NCI-H146 treated with DMSO at 0.1 percent for 48 hours (cell line): Measurements from ENCODE around the gene ZNF749.

Experiments used
- DNase-seq: peaks from one replicate; lab custom pipeline; 2025; ENCODE audit not compliant: unreplicated experiment; lab: John Stamatoyannopoulos, UW

ZNF749 gene

GRCh38 chr19:57435062-57435978 is at the start of gene ZNF749:
Gene ZNF749, plus strand, starts transcription at chr19:57435325. Its CDS starts 254 bp downstream, at chr19:57435579.
- DNase-seq = peak; percentile 97

- no peak for DNase-seq
Measured at GRCh38 chr19:57389194-57389729, 45.9 kb upstream of the ZNF749 start.

DNA sequence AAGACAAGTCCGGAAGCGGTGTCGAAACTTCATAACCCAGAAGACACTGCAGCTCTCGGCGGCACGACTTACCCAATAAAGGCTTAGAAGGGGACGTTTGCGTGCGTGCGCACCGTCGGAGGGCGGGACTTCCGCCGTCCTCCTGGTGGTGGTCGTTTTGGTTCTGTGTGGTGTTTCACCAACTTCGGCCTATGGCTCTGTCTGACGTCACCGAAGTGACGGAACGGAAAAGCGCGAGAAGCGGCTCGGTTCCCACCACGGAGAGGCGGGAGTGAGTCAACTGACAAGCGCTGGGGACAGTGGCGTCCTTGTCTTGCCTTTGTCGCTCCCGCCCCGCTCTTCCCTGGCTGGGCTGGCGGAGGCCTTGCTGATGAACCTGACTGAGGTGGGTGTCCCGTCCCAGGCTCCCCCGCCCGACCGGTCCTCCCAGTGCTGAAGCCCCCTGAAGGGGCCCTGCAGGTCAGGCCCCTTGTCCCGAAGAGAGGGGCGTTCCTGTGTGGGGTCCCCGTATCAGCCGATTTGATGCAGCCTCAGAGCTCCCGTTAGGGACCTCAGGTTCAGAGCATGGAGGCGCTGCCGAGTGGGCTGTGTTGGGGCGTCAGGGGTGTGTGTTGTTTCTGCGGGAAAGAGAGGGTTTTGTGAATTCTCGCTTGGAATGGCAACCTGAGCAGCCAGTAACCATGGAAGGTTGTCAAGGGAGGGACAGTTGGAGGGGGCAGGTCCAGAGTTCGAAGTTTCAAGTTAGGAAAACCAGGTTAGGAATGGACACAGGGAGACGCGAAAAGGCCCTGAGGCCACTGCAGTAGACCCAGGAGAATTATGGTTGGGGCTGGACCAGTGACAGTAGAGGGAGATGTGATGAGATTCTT is 45.2 kb upstream of the ZNF749 start, which contains the start of gene ZNF548:
ZNF548 (plus strand) TSS at position 125 of the 869 bp plus-strand sequence; CDS start at position 371, 246 bp downstream.
- peak; percentile 96 for DNase-seq

GRCh38 chr19:57395710-57396109 is 39.4 kb upstream of the ZNF749 start:
- DNase-seq = no peak

- no peak for DNase-seq
Measured at GRCh38 chr19:57398868-57399267, 36.3 kb upstream of the ZNF749 start.

DNA sequence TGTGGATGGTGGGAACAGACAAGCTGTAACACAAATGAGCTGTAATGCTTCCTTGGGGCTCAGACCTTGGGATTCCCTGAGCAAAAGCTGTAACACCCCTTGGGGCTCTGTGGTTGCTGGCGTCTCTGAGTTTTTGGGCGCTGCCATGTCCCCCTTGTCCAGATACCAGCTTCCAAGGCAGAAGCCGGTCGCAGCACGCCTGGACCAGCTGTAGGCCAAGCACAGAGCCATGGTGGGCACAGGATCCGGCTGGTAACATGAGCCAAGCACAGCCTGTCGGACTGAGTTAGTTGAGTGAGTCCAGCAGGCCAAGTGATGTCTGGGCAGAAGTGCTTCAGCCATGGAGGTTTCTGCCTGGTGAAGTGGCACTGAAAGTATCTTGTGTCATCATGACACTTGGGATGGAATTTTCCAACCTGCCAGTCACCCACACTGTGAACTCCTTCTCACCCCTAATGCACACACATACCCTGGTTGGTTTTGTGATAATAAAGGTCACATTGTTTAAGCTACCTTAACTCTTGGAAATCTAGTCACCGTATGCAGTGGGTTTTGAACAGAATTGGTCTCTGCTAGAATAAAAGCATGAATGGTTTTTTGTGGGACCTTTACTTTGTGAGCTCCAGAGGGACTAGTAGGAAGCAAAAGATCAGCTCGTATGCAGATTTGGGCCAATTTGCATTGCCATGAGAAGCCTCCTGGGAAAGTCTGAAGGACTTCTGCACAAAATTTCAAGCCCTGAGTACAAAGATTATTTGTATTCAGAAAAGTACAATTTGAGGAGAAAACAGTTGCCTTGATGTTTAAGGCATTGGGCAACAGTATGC is 31.2 kb upstream of the ZNF749 start:
- no peak for DNase-seq

- DNase-seq = peak; percentile 37
Measured at GRCh38 chr19:57406516-57407123, 28.5 kb upstream of the ZNF749 start.

DNA sequence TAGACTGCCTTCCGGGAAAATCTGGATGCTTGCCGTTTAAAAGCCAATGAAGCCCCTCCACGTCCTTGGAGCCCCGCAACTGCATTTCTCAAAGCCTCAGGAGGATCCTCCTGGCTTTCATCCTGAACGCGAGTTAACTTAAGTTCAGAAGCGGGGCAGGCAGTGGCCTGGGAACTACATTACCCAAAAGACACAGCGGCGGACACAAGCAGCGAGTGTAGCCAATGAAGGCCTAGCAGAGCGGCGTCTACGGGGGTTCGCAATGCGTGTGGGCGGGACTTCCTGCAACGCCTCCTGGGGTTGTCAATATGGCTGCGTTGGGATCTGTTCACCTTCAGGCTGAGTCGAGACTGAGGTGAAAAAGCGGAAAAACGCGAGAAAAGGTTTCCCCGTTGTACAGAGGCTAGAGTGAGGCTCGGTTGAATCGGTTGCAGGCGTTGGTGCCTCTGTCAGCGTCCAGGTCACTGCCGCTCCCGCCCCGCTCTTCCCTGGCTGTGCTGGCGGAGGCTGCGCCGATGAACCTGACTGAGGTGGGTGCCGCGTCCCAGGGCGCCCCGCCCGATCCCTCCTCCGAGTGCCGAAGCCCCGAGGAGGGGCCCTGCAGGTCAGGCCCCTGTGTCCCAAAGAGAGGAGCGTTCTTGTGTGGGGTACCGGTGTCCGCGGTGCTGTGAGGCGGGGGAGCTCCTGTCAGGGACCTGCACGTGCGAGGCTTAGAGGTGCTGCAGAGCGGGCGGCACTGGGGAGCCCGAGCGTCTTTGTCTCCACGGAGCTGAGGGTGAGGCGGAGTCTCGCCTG is 24.1 kb upstream of the ZNF749 start, which contains the start of gene ZNF17:
ZNF17 (plus strand) TSS at position 285 of the 795 bp plus-strand sequence. CDS start 2,455 bp downstream, outside the sequence.
- DNase-seq = peak; percentile 88

DNA sequence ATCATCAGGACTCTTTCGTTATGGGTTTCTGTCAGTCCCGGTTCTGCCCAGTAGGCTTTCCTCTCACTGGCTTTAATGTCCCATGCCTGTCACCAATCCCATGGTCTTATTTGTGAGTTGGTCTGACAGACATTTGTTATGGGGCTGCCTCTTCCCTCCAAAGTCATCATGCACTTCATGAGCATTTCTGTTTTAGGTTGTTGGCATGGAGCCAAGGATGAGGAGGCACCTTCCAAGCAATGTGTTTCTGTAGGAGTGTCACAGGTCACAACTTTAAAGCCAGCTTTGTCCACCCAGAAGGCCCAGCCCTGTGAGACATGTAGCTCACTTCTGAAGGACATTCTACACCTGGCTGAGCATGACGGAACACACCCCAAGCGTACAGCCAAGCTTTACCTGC is 15.7 kb upstream of the ZNF749 start:
- no peak for DNase-seq

DNA sequence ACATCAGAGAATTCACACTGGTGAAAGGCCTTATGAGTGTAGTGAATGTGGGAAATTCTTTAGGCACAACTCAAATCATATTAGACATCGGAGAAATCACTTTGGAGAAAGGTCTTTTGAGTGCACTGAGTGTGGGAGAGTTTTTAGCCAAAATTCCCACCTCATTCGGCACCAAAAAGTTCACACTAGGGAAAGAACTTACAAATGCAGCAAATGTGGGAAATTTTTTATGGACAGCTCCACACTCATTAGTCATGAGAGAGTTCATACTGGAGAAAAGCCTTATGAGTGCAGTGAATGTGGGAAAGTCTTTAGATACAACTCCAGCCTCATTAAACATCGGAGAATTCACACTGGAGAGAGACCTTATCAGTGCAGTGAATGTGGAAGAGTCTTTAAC is 14.1 kb upstream of the ZNF749 start:
- DNase-seq = no peak

DNA sequence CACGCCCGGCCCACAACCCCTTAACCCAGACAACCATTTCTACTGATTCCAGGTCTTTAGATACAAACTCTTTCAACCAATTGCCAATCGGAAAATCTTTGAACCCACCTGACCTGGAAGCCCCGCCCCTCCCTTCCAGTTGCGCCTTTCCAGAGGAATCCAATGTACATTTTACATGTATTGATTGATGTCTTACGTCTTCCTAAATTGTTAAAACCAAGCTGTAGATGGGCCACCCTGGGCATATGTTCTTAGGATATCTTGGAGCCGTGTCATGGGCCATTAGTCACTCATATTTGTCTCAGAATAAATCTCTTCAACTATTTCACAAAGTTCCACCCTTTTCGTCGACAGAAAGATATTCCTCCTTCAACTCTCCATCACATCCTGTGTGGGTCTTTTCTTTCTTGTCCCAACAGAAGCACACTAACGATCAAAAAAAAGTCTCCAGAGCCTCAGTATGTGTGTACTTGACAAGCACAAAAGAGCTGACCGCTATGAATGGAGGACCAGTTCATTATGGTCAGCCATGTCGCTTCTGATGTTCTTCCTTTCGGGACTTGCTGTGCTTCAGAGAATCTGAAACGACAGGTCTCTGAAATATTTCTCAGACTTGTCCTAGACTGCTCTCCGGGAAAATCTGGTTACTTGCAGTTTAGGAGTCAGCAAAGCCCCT is 601 bp upstream of the ZNF749 start:
- no peak for DNase-seq

DNA sequence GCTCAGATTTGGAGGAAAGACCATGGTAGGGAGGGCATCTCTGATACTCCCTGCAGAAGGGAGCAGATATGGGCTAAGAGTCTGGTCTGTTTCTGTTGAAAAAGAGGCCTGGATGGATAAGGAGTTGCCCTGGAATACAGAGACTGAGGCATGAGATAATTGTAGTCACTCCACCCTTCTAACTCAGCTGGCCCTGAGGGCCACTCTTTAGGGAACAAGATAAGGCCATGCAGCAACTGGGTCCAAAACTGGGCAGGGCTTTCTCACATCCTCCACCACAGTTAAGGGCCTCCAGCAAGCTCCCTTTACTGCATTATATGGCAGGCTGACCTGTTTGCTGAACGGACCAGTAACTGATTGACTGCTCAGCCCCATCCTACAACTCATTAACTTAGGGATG is 1.3 kb downstream of the ZNF749 start:
- DNase-seq = no peak

GRCh38 chr19:57437931-57438330 is 2.8 kb downstream of the ZNF749 start:
- DNase-seq = no peak

DNA sequence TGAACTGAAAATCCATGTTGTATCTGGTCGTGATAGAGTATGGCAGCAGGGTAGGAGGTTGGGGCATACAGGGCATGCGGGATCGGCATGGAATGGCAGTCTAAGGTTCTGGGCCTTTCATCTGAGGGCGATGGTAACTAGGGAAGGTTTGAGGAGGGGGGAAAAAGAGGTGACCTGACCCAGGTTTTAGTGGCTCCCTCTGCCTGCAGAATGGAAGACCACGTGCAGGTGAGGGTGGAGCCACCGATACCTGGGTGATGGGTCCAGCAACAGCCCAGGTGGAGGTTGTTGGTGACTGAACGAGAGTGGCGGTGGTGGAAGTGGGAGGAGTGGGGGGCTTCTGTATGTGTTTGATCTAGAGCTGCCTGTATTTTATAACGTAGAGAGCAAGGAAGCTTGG is 3.8 kb downstream of the ZNF749 start:
- no peak for DNase-seq

- no peak for DNase-seq
Measured at GRCh38 chr19:57441979-57442752, 7.0 kb downstream of the ZNF749 start.

GRCh38 chr19:57443121-57443696 is 8.1 kb downstream of the ZNF749 start:
- no peak for DNase-seq

- no peak for DNase-seq
Measured at GRCh38 chr19:57452307-57452706, 17.2 kb downstream of the ZNF749 start.
